Measurements from ENCODE around the gene CLDN22.

CLDN22 gene

GRCh38 chr4:183320211-183321059, at the start of gene CLDN22:
Gene CLDN22 (minus strand): TSS chr4:183320276. CDS start chr4:183320218, 58 bp downstream.
- DNase-seq, result no peak

- no peak for DNase-seq
Measured at GRCh38 chr4:183369073-183369472, 49.0 kb upstream of the CLDN22 start.

GRCh38 chr4:183366206-183366835, 46.2 kb upstream of the CLDN22 start:
- no peak for DNase-seq

DNA sequence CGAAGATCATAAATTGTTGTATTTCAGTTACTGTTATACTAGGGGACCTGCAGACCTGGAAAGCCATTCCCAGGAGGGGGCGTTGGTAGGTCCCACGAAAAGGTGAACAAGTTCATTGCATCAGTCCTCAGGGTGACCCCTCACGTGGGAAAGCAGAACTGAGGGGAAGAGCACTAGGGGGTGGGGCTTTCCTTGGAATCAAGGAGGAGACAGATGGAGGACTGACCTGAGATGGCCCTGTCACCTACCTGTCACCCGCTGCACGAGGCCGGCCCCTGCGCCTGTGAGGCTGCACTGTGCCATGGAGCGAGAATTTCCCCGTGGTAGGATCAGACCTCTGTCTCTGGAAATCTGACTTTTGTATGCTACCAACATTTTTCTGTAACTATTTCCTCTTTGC, 43.9 kb upstream of the CLDN22 start:
- DNase-seq, result no peak

GRCh38 chr4:183362916-183363542, 43.0 kb upstream of the CLDN22 start:
- no peak for DNase-seq

DNA sequence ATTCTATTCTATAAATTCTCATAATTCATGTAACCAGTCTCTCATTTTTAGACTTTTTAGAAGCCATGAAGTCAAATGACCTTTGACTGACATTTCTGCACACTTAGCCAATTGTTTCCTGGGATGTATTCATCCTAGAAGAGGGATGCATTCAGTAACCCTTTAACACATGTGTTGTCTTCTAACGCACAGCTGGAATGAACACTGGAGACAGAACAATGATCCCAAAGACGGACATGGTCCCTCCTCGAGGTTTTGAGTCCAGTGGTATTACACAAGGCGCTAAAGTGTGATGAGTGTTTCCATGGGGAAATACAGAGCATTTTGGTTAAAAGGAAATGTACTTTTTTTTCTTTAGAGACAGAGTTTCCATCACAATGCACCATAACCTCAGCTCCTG, 42.0 kb upstream of the CLDN22 start:
- no peak for DNase-seq

- DNase-seq, result no peak
Measured at GRCh38 chr4:183360161-183360919, 40.3 kb upstream of the CLDN22 start.

- DNase-seq, result no peak
Measured at GRCh38 chr4:183358215-183358755, 38.2 kb upstream of the CLDN22 start.

GRCh38 chr4:183356931-183357675, 37.0 kb upstream of the CLDN22 start:
- DNase-seq, result peak; percentile 55

GRCh38 chr4:183356173-183356830, 36.2 kb upstream of the CLDN22 start:
- DNase-seq, result no peak

- no peak for DNase-seq
Measured at GRCh38 chr4:183355405-183355804, 35.3 kb upstream of the CLDN22 start.

DNA sequence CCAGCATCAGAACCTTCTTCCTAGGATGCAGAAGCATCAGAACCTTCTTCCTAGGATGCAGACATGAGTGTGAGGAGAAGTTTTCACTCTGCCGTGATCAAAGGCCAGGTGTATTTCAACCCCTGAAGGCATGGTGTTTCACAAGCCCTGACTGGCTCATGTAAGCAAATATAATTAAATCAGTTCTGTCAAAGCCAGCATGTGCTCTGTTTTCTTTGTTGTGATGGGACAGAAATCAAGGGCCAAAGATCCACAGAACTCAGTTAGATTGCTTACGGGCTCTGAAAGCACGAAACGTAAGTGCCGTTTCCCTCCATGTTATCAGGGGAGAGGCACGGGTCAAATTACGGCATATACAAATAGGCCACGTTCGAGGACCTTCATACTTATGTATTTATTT, 34.1 kb upstream of the CLDN22 start:
- DNase-seq, result peak; percentile 26

GRCh38 chr4:183353557-183353956, 33.5 kb upstream of the CLDN22 start:
- no peak for DNase-seq

DNA sequence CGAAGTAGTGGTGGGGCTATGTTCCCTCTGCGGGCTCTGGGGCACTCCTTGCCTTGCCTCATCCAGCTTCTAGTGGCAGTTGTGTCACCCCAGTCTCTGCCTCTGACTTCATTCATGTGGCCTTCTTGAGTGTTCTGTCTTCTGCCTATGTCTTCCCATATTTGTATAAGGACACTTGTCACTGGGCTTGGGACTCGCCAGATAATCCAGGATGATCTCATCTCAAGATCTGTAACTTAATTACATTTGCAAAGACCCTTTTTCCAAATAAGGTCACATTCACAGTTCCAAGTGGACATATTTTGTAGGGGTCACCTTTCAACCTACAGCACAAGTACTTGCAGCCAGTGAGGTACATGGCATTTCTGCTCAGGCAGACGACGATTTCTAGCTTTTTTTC, 32.5 kb upstream of the CLDN22 start:
- no peak for DNase-seq

DNA sequence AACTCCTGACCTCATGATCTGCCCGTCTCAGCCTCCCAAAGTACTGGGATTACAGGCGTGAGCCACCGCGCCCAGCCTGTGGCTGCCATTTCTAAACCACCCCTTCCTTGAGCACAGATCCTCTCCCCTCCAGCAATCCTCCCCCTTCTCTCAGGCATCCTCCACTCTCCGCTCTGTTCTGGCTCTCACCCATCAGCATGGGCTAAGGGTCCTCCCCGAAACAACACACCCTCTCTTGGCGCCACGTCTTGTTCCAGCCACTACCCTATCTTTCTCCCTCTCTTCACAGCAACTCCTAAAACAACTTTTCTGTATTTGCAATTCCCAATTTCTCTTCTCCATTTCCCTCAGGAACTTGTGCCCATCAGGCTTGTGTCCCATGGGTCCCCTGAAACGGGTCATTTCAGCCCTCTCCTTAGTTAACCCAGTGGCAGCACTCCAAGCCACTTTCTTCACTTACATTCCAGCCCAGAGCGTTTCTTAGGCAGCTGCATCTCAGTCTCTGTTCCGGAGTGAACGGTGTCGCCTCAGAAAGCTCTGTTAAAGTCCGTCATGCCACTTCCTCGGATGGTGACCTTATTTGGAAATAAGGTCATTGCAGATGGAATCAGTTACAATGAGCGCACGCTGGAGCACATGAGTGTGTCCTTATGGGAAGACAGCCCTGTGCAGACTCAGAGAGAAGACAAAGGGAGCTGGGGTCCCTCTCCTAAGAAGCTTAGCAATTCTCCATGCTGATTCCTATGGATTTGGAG, 30.4 kb upstream of the CLDN22 start:
- no peak for DNase-seq

GRCh38 chr4:183349673-183350072, 29.6 kb upstream of the CLDN22 start:
- DNase-seq, result no peak

GRCh38 chr4:183348706-183349659, 28.9 kb upstream of the CLDN22 start:
- DNase-seq, result no peak

- DNase-seq, result no peak
Measured at GRCh38 chr4:183348136-183348535, 28.1 kb upstream of the CLDN22 start.

DNA sequence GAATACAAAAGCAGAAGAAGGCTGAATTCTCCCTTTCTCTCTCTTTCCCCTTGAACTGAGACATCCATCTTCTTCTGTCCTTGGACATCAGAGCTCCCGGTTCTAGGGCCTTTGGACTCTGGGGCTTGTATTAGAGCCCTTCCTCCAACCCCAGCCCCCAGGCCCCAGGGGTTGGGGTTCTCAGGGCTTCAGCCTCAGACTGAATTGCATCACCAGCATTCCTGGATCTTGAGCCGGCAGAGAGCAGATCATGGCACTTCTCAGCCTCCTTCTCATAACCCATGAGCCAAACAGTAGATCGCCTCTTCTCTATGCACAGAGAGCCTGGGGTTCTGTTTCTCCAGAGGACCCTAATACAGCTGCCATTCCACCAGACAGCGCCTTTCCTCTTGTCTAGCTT, 27.5 kb upstream of the CLDN22 start:
- DNase-seq, result no peak

DNA sequence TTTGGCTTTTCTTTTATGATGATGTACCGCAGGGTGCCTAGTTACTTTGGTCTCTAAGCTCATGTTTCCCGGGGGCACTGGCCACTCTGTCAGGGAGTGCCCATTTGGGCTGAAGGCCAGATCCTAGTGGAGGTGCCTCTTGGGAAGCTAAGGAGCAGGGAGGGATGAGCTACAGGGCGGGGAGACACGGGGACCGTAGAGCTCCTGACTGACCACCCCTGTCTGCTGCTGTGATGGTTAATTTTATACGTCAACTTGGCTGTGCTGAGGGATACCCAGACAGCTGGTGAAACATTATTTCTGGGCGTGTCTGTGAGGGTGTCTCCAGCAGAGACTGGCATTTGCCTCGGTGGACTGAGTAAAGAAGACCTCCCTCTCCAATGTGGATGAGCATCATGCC, 27.1 kb upstream of the CLDN22 start:
- no peak for DNase-seq
